Measurements from ENCODE around the gene ZRANB3. TPM values are rescaled to one million over a fixed set of nuclear protein-coding genes. Genes with fewer than 3 reads are reported as not detected.
"Not testable (repeated sequence)": the region's sequence is repeated elsewhere in the genome, so short reads cannot be mapped to it uniquely, and the experiment has no call there.

ZRANB3 gene
- total and polyA plus RNA-seq, 8 donors = 0.87 to 16.3 (median 2.6) TPM

DNA sequence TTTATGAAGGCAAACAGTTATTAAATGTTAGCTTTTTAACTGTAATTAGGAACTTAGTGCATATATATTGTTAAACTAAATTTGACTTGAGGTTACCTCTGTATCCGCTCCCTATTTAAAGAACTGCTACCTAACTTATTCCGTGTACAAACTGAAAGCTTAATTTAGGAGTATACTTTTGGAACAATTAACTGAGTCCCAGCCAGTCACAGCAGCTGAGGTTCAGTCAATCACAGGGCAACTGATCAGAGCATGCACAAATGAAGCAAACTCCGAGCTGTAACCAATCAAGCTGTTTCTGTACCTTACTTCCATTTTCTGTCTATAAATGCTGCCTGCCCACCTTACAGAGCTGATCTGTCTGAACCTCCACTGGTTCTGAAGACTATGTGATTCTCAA is 417.7 kb downstream of the ZRANB3 start:
- Histone ChIP-seq H3K4me3 (no peak overlapping the region), H3K9me3 (no peaks in the 10 kb centered on the region), H3K27ac (no peak overlapping the region), H3K27me3 (no peaks in the 10 kb centered on the region), H3K36me3 (peaks cover 9 to 54% (median 46%) of the 10 kb centered on the region in 4 donors), H3K4me1 (no peaks in the 10 kb centered on the region)
- no peak for TF ChIP-seq CTCF (IDR thresholded peaks at IDR 0.05)
- no peak for TF ChIP-seq POLR2AphosphoS5 (IDR thresholded peaks at IDR 0.05)
- TF ChIP-seq EP300 (IDR thresholded peaks at IDR 0.05) = no peak
- TF ChIP-seq POLR2A (IDR thresholded peaks at IDR 0.05) = no peak
- no peak for DNase-seq
- intact Hi-C loops (cut with DNase I; ENCODE audit: low total_unique reads) = no loop called here
- WGBS, 5 donors = 90 to 98% (median 95%) methylated on average over 3 of the region's 3 CpGs

DNA sequence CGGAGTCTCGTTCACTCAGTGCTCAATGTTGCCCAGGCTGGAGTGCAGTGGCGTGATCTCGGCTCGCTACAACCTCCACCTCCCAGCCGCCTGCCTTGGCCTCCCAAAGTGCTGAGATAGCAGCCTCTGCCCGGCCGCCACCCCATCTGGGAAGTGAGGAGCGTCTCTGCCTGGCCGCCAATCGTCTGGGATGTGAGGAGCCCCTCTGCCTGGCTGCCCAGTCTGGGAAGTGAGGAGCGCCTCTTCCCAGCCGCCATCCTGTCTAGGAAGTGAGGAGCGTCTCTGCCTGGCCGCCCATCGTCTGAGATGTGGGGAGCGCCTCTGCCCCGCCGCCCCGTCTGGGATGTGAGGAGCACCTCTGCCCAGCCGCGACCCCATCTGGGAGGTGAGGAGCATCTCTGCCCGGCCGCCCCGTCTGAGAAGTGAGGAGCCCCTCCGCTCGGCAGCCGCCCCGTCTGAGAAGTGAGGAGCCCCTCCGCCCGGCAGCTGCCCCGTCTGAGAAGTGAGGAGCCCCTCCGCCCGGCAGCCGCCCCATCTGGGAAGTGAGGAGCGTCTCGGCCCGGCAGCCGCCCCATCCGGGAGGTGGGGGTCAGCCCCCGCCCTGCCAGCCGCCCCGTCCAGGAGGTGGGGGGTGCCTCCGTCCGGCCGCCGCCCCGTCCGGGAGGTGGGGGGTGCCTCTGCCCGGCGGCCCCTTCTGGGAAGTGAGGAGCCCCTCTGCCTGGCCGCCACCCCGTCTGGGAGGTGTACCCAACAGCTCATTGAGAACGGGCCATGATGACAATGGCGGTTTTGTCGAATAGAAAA is 425.3 kb downstream of the ZRANB3 start:
- DNase-seq; intact Hi-C loops (cut with DNase I; ENCODE audit: low total_unique reads); H3K27ac ChIP-seq; H3K9me3 ChIP-seq; H3K4me3 ChIP-seq; H3K27me3 ChIP-seq; H3K4me1 ChIP-seq: not testable (repeated sequence)
- H3K36me3 ChIP-seq = peaks cover 3 to 27% (median 24%) of the 10 kb centered on the region in 4 donors
- WGBS, 5 donors = 96 to 98% (median 98%) methylated on average over 31 to 53 of the region's 56 CpGs

DNA sequence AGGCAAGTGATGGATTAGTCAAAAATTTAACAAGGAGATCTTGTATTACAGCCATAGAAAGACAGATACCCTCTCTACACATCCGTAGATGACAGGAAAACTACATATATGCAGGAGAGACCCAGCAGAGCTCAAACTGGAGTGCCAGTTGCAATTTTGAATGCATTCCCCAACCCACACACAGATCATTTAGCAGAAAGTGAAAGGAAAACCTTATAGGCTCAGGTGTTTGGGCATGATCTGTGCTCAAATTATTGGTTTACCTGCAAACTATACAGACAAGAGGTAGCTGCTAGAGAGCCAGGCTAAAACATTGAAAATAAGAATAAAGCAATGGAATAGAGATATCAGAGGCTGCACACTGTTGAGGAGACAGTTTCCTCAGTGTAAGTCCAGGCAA is 427.2 kb downstream of the ZRANB3 start:
- TF ChIP-seq POLR2A (IDR thresholded peaks at IDR 0.05) = no peak
- TF ChIP-seq EP300 (IDR thresholded peaks at IDR 0.05) = no peak
- TF ChIP-seq CTCF (IDR thresholded peaks at IDR 0.05) = no peak
- TF ChIP-seq POLR2AphosphoS5 (IDR thresholded peaks at IDR 0.05) = no peak

DNA sequence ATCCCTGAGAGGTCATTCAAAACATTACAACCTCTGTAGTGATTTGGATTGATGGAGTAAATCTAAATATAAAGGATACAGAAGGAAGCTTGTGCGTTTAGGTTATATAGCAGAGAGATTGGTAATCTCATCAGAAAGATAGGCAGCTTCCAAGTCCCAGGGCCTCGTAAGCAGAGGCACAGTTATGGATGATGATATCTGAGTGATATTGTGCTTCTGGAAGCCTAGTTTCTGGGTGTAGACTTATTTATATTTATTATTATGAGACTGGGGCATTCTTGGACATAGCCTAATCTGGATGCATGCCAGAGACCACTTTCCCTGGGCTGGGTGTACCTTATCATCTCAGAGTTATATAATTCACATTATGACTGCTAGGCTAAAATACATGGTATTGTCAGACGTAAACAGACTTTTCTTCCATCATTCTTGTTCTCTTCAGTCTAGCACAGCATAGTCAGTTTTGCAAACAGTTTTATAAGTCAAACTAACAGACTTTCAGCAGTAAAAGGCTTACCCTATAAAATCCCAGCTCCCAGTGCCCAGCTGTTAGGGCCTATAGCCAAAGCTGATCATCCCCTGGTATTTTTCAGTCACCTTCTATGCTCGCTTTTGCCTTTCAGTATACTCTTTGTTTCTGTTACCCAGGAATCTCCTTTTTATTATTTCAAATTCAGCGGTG is 431.1 kb downstream of the ZRANB3 start:
- DNase-seq = no peak
- Histone ChIP-seq H3K27ac (no peak overlapping the region), H3K36me3 (peaks cover 0 to 28% (median 18%) of the 10 kb centered on the region in 4 donors), H3K27me3 (no peaks in the 10 kb centered on the region), H3K9me3 (no peaks in the 10 kb centered on the region), H3K4me1 (peaks cover 0 to 15% (median 10%) of the 10 kb centered on the region in 4 donors), H3K4me3 (peak overlapping the region in 1 of 4 donors; percentile 17)
- TF ChIP-seq POLR2A (IDR thresholded peaks at IDR 0.05) = no peak
- TF ChIP-seq EP300 (IDR thresholded peaks at IDR 0.05) = no peak
- no peak for TF ChIP-seq CTCF (IDR thresholded peaks at IDR 0.05)
- TF ChIP-seq POLR2AphosphoS5 (IDR thresholded peaks at IDR 0.05) = no peak
- intact Hi-C loops (cut with DNase I; ENCODE audit: low total_unique reads) = no loop called here
- WGBS, 5 donors = 57 to 65% (median 58%) methylated on average over 5 of the region's 5 CpGs

More for the DNA sequence above, 427.2 kb downstream of the ZRANB3 start:
- Histone ChIP-seq H3K27ac (no peak overlapping the region), H3K4me1 (peaks cover 0 to 15% (median 9%) of the 10 kb centered on the region in 4 donors), H3K27me3 (no peaks in the 10 kb centered on the region), H3K36me3 (peaks cover 3 to 20% (median 19%) of the 10 kb centered on the region in 4 donors), H3K4me3 (no peak overlapping the region), H3K9me3 (peaks cover 0 to 8% (median 4%) of the 10 kb centered on the region in 4 donors)
- no peak for DNase-seq
- WGBS, 5 donors = 0 to 98% (median 92%) methylated on average over 1 of the region's 1 CpG
- intact Hi-C loops (cut with DNase I; ENCODE audit: low total_unique reads) = no loop called here
